ENCODE data around the gene PCBP2. TPM values are rescaled to one million over a fixed set of nuclear protein-coding genes. Genes with fewer than 3 reads are reported as not detected.

PCBP2 gene
- polyA plus RNA-seq, 1 experiment, result 286 TPM

- POLR2A ChIA-PET, result no interaction called here
Observed at GRCh38 chr12:53513712-53514410, 62.0 kb downstream of the PCBP2 start.

GRCh38 chr12:53514628-53515290 lies 62.9 kb downstream of the PCBP2 start:
- no peak for TF ChIP-seq CTCF (IDR thresholded peaks at IDR 0.05; ENCODE audit: low read depth, low read length)
- POLR2A ChIA-PET, result no interaction called here
- DNase-seq (ENCODE audit: low read depth, low spot score), result no peak
- H3K4me3 ChIP-seq (ENCODE audit: low read depth, low read length), result no peak overlapping the region
- CTCF ChIA-PET, result interaction anchor here (0.8 kb wide), 1 partner anchor 94 kb away, joined by 5 read pairs; no protein-coding TSS in a partner anchor
- H3K27me3 ChIP-seq (ENCODE audit: control insufficient read depth, insufficient read depth, low read length), result no peaks in the 10 kb centered on the region
- H3K9me3 ChIP-seq (ENCODE audit: control insufficient read depth, insufficient read depth, low read length), result no peaks in the 10 kb centered on the region
- H3K27ac ChIP-seq (ENCODE audit: low read depth, low read length), result no peak overlapping the region

More at GRCh38 chr12:53513712-53514410, 62.0 kb downstream of the PCBP2 start:
- Histone ChIP-seq H3K4me3 (ENCODE audit: low read depth, low read length) (no peak overlapping the region), H3K27ac (ENCODE audit: low read depth, low read length) (no peak overlapping the region), H3K27me3 (ENCODE audit: control insufficient read depth, insufficient read depth, low read length) (no peaks in the 10 kb centered on the region), H3K9me3 (ENCODE audit: control insufficient read depth, insufficient read depth, low read length) (no peaks in the 10 kb centered on the region)
- no peak for TF ChIP-seq CTCF (IDR thresholded peaks at IDR 0.05; ENCODE audit: low read depth, low read length)
- CTCF ChIA-PET, result interaction anchor here (1.1 kb wide), 1 partner anchor 162 kb away, joined by 5 read pairs; the partner anchor contains the start of gene ATP5MC2
- DNase-seq (ENCODE audit: low read depth, low spot score), result no peak

GRCh38 chr12:53515291-53515680 lies 63.4 kb downstream of the PCBP2 start:
- no peaks in the 10 kb centered on the region for H3K9me3 ChIP-seq (ENCODE audit: control insufficient read depth, insufficient read depth, low read length)
- no peak for DNase-seq (ENCODE audit: low read depth, low spot score)
- no peak for TF ChIP-seq CTCF (IDR thresholded peaks at IDR 0.05; ENCODE audit: low read depth, low read length)
- H3K4me3 ChIP-seq (ENCODE audit: low read depth, low read length), result no peak overlapping the region
- ChIA-PET CTCF (interaction anchor here (0.8 kb wide), 1 partner anchor 94 kb away, joined by 5 read pairs; no protein-coding TSS in a partner anchor), POLR2A (interaction anchor here (1.0 kb wide), 1 partner anchor 15 kb away, joined by 3 read pairs; the partner anchor contains the start of gene TARBP2)
- H3K27me3 ChIP-seq (ENCODE audit: control insufficient read depth, insufficient read depth, low read length), result no peaks in the 10 kb centered on the region
- H3K27ac ChIP-seq (ENCODE audit: low read depth, low read length), result no peak overlapping the region

- CTCF ChIA-PET, result interaction anchor here (0.8 to 0.9 kb wide), 2 partner anchors 9 to 165 kb away, joined by 4 read pairs; partner anchors contain the start of gene NPFF
- POLR2A ChIA-PET, result no interaction called here
- DNase-seq (ENCODE audit: low read depth, low spot score), result no peak
- Histone ChIP-seq H3K9me3 (ENCODE audit: control insufficient read depth, insufficient read depth, low read length) (no peaks in the 10 kb centered on the region), H3K27me3 (ENCODE audit: control insufficient read depth, insufficient read depth, low read length) (no peaks in the 10 kb centered on the region), H3K27ac (ENCODE audit: low read depth, low read length) (no peak overlapping the region), H3K4me3 (ENCODE audit: low read depth, low read length) (no peak overlapping the region)
- no peak for TF ChIP-seq CTCF (IDR thresholded peaks at IDR 0.05; ENCODE audit: low read depth, low read length)
Observed at GRCh38 chr12:53516758-53517455, 65.0 kb downstream of the PCBP2 start.
